ENCODE data around the gene UPB1. TPM values are rescaled to one million over a fixed set of nuclear protein-coding genes. Genes with fewer than 3 reads are reported as not detected.

Gene UPB1
- total and polyA plus RNA-seq, 9 donors: 0.29 to 1.0 (median 0.53) TPM

Other genes with a start within 250 kb of the UPB1 start
- 29.6 TPM for gene SPECC1L, start 224.5 kb upstream of the UPB1 start, total RNA-seq
- gene SPECC1L, start 224.5 kb upstream of the UPB1 start, polyA plus RNA-seq (ENCODE audit: insufficient read depth in 1 of 8, insufficient read length in 8 of 8, low replicate concordance in 1 of 8): 10 to 100 TPM; 20.4 to 30.4 (median 25.1) TPM
- 8.9 TPM for gene ADORA2A, start 67.7 kb upstream of the UPB1 start, total RNA-seq
- 10 to 100 TPM in 5 of 8 donors, 1 to 10 TPM in 3; 8.1 to 15.5 (median 11.3) TPM for gene ADORA2A, start 67.7 kb upstream of the UPB1 start, polyA plus RNA-seq (ENCODE audit: insufficient read depth in 1 of 8, insufficient read length in 8 of 8, low replicate concordance in 1 of 8)
- 73.6 TPM for gene GUCD1, start 59.8 kb downstream of the UPB1 start, total RNA-seq
- gene GUCD1, start 59.8 kb downstream of the UPB1 start, polyA plus RNA-seq (ENCODE audit: insufficient read depth in 1 of 8, insufficient read length in 8 of 8, low replicate concordance in 1 of 8): 10 to 100 TPM; 67.1 to 81.1 (median 72.3) TPM
- 102 TPM for gene SNRPD3, start 60.7 kb downstream of the UPB1 start, total RNA-seq
- gene SNRPD3, start 60.7 kb downstream of the UPB1 start, polyA plus RNA-seq (ENCODE audit: insufficient read depth in 1 of 8, insufficient read length in 8 of 8, low replicate concordance in 1 of 8): 100 to 1,000 TPM; 103 to 151 (median 124) TPM
- 9.8 TPM for gene LRRC75B, start 97.7 kb downstream of the UPB1 start, total RNA-seq
- gene LRRC75B, start 97.7 kb downstream of the UPB1 start, polyA plus RNA-seq (ENCODE audit: insufficient read depth in 1 of 8, insufficient read length in 8 of 8, low replicate concordance in 1 of 8): 10 to 100 TPM in 2 of 8 donors, 1 to 10 TPM in 6; 8.0 to 14.9 (median 8.9) TPM
- 2.3 TPM for gene GGT1, start 107.9 kb downstream of the UPB1 start, total RNA-seq
- gene GGT1, start 107.9 kb downstream of the UPB1 start, polyA plus RNA-seq (ENCODE audit: insufficient read depth in 1 of 8, insufficient read length in 8 of 8, low replicate concordance in 1 of 8): 1 to 10 TPM; 2.4 to 7.8 (median 2.9) TPM

All from muscle of leg (tissue), 9 donors.